Measurements from ENCODE around the gene ZNF678. TPM values are rescaled to one million over a fixed set of nuclear protein-coding genes. Genes with fewer than 3 reads are reported as not detected.
"Not testable (repeated sequence)": the region's sequence is repeated elsewhere in the genome, so short reads cannot be mapped to it uniquely, and the experiment has no call there.

ZNF678 gene
- total RNA-seq, 1 donor from 2014 or later, result 9.7 TPM

DNA sequence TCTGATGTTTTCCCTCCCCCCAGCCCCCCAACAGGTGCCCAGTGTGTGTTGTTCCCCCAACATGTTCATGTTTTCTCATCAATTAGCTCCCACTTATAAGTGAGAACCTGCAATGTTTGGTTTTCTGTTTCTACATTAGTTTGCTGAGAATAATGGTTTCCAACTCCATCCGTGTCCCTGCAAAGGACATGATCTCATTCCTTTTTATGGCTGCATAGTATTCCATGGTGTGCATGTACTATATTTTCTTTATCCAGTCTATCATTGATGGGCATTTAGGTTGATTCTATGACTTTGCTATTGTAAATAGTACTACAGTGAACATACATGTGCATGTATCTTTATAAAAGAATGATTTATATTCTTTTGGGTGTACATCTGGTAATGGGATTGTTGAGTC is 24.6 kb downstream of the ZNF678 start:
- no peak for DNase-seq (ENCODE audit: low spot score)
- no peak for ATAC-seq
- intact Hi-C loops (cut with DNase I), result no loop called here

DNA sequence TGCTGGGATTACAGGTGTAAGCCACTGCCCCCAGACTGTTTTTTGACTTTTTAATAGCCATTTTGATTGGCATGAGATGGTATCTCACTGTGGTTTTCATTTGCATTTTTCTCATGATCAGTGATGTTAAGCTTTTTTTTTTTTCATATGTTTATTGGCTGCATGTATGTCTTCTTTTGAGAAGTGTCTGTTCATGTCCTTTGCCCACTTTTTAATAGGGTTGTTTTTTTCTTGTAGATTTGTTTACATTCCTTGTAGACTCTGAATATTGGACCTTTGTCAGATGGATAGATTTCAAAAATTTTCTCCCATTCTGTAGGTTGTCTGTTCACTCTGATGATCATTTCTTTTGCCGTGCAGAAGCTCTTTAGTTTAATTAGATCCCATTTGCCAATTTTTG is 25.4 kb downstream of the ZNF678 start:
- ATAC-seq; intact Hi-C loops (cut with DNase I); DNase-seq (ENCODE audit: low spot score): not testable (repeated sequence)

DNA sequence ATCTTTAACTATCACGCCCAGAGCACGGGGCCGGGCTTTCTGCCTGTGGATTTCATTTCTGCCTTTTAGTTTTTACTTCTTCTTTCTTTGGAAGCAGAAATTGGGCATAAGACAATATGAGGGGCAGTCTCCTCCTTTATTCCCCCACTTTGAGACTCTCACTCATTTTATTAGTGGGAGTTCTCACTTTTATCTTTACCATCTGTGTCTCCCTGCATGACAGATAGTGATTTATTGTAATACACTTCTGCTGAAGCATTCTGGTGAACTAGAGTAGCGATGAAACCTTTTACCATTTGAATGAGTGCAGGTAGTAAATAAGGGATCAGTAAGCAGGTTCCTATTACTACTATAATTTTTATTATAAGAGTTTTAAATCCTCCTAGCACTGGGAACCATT is 26.4 kb downstream of the ZNF678 start:
- ATAC-seq; DNase-seq (ENCODE audit: low spot score); intact Hi-C loops (cut with DNase I): not testable (repeated sequence)

DNA sequence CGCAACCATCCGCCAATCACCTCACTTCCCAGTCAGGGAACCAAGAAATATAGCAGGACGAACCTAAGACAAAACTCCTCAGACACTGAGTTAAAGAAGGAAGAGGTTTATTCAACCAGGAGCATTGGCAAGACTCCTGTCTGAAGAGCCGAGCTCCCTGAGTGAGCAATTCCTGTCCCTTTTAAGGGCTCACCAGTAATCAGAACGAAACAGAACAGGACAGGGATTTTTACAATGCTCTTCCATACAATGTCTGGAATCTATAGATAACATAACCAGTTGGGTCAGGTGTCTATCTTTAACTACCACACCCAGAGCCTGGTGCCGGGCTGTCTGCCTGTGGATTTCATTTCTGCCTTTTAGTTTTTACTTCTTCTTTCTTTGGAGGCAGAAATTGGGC is 32.9 kb downstream of the ZNF678 start:
- not testable (repeated sequence) for ATAC-seq

DNA sequence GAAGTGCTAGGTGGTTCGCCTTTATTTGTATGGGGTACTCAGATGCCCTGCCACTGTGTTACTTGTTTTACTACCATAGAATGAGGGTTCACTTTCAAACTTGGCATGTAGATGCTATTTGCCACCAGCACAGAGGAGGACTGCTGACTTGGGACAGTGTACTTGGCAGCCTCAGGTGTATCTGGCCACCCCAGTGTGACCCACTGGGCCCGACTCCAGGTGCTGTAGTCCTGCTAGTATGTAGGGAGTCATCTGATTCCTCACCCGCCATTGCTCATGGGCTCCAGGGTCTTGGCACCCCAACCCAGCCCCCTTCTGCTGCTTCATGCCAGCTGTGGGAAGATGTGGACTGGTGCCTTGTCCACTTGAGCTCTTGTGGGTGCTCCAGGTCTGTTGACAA is 40.0 kb downstream of the ZNF678 start:
- ATAC-seq (no peak), DNase-seq (ENCODE audit: low spot score) (no peak)
- intact Hi-C loops (cut with DNase I), result no loop called here

More for the DNA sequence above, 32.9 kb downstream of the ZNF678 start:
- DNase-seq (ENCODE audit: low spot score); intact Hi-C loops (cut with DNase I): not testable (repeated sequence)

DNA sequence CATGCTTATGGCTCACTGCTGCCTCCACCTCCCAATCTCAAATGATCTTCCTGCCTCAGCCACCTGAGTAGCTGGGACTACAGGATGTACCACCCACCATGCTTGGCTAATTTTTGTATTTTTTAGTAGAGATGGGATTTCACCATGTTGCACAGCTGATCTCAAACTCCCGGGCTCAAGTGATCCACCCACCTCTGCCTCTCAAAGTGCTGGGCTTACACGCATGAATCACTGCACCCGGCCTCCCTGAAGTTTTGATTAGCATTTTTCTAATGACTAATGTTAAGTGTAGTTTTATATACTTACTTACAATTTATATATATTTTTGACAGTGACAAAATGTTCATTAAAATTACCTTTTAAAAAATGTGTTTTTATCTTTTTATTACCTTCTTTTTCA is 41.1 kb downstream of the ZNF678 start:
- ATAC-seq (no peak), DNase-seq (ENCODE audit: low spot score) (no peak)
- intact Hi-C loops (cut with DNase I), result no loop called here

DNA sequence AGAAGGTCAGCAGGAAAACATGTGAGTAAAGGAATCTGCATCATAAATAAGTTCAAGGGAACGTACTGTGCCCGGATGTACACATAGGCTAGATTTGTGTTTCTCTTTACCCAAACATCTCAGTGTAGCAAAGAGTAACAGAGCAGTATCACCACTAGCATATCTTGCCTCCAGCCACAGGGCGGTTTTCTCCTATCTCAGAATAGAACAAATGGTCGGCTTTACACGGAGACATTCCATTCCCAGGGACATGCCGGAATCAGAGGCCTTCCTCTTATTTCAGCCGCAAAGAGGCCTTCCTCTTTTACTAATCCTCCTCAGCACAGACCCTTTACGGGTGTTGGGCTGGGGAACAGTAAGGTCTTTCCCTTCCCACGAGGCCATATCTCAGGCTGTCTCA is 42.9 kb downstream of the ZNF678 start:
- DNase-seq (ENCODE audit: low spot score); ATAC-seq; intact Hi-C loops (cut with DNase I): not testable (repeated sequence)

DNA sequence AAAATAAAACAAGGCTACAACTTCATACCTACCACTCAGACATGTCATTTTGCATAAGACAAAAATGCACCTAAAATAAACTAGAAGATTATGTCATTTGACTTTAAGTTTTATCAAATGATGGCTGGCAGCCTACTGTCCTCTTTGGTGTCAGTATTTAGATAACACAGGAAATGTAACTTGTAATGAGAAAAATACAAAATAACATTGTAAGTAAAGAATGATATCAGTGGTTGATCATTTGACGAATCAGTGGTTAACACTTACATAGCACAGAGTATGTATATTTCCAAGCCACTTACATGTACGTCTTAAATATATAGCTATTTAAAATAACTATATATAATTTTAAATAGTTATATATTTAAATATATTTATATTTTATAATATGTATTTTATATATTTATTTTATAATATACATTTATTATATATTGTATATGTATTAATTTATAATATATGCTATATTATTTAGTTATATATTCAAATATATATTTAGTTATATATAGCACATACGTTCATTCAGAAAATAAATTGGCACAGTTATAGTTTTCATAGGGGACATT is 44.1 kb downstream of the ZNF678 start:
- intact Hi-C loops (cut with DNase I), result no loop called here
- ATAC-seq (no peak), DNase-seq (ENCODE audit: low spot score) (no peak)

DNA sequence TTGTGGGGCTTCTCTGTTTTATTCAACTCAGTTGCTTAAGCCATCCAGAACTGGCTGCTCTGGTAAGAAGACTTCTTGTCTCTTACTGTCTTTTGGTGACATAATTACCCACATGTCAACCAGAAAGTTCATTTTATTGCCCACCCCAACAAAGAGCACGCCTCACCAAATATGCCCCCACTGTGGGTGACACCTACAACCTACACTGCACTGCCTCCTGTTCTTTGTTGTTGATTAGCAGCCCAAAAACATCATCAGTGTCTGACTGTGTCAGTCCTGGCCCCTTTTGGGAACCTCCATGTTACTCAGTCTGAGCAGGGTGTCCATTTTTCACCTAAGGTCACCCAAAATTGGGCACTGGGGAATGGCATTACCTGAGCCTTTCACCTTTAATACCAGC is 49.3 kb downstream of the ZNF678 start:
- intact Hi-C loops (cut with DNase I), result no loop called here
- no peak for ATAC-seq
- no peak for DNase-seq (ENCODE audit: low spot score)

DNA sequence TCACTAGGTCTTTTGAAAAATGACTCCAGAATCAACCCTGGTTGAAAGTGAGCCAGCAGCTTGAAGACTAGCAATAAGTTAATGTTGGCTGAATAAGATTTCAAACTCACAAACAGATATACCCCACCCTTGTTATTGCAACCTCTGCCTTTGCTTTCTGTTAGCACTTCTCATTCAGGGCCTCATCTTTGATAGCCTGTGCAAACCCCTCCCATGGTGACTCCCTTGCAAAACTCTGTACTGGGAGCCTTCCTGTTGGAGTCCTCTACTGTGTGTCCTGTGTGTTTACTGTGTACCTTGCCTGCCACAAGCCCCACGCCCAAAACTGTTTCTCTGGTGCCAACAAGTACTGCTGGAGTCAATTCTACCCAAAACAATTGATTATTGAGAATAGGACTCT is 50.2 kb downstream of the ZNF678 start:
- DNase-seq (ENCODE audit: low spot score) (no peak), ATAC-seq (no peak)
- intact Hi-C loops (cut with DNase I), result no loop called here

DNA sequence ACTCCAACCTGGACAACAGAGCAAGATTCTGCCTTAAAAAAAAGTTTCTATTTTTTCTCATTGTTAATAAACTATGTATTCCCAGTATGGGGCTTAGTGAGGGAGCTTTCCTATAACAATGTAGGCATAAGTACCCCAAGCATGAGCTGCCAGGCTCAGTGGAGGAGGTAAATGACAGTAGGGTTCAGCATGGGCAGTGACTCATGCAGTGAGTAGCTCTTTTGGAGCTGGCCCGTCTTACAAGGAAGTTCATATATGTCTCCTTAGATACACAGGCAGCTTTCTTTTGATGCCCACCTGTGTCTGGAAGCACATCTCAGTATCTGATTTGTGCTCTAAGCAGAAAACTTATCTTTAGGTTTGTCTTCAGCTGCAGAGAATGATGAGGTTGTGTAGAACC is 57.9 kb downstream of the ZNF678 start:
- DNase-seq (ENCODE audit: low spot score) (no peak), ATAC-seq (no peak)
- intact Hi-C loops (cut with DNase I), result no loop called here

DNA sequence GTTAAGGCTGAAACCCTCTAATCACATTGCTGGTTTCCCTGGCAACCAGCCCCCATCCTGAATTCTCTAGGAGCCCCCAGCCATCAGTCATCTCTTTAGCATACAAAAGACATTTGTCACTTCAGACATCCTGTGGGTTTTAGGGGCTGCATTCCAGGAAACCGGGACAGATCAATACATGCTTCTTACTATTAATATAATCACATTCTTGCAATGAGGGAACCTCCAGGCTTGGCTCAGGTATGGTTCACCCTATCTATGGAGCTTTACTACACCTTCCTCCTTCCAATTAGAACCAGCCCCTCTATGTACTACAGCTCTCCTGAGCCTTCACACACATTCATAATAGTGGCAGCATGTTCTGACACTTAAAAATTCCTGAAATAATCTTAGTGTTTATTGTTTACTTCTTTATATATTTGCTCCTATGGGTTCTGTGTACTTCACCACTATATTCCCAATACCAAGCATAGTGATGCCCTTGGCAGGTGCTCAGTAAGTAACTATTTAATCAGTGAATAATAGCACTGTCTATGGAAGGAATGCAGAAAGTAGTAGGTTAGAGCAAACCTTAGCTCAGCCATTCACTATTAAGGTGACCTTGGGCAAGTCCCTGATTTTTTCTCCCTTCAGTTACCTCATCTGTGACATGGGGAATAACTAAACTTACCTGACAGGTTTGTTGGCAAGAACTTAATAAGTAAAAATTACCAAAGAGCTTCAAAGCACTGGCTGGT is 59.6 kb downstream of the ZNF678 start:
- no peak for ATAC-seq
- intact Hi-C loops (cut with DNase I), result no loop called here
- no peak for DNase-seq (ENCODE audit: low spot score)

DNA sequence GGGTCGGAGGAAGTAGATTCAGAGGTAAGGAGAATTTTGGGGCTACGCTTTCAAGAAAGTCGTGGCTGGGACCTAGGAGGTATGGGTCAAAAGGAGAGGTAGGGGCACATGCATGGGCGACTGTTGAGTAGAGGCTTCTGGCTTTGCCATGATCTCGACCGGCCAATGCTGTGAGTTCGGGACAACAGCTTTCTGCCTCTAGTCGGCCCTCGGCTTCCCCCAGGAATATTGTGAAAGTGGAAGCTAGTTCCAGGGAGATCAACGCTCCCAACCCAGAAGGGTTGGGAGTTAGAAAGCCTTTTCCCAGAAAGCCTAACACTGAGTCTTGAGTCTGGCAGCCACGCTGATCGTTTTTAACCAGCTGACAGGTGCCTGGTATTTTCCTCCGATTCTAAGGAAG is 69.0 kb downstream of the ZNF678 start:
- intact Hi-C loops (cut with DNase I), result no loop called here
- DNase-seq (ENCODE audit: low spot score) (no peak), ATAC-seq (no peak)

DNA sequence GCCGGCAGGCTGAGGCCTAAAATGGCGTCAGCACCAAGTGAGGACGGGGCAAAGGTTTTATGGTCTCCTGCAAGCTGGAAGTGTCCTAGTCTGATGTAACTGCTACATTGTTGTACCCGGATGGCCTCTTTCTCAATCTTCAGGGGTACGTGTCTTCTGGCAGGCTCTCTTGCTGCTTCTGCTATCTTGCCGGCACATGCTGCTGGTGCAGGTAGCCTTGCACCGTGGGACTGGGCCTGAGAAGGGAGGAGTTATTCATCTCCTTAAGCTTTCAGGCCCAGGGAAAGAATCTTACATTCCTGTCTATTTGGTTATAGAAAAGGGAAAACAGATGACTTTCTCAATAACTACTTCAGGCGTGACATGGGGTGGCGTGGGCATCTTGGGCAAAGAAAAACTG is 72.2 kb downstream of the ZNF678 start:
- ATAC-seq, result no peak
- no peak for DNase-seq (ENCODE audit: low spot score)
- intact Hi-C loops (cut with DNase I), result no loop called here

DNA sequence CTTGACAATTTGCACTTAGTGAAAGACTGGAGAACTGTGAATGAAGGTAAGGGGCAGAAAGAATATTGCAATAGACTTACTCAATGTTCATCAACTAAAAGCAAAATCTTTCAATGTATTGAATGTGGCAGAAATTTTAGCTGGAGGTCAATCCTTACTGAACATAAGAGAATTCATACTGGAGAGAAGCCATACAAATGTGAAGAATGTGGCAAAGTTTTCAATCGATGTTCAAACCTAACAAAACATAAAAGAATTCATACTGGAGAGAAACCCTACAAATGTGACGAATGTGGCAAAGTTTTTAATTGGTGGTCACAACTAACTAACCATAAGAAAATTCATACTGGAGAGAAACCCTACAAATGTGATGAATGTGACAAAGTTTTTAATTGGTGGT is 91.1 kb downstream of the ZNF678 start:
- no peak for DNase-seq (ENCODE audit: low spot score)
- no peak for ATAC-seq
- intact Hi-C loops (cut with DNase I), result no loop called here

DNA sequence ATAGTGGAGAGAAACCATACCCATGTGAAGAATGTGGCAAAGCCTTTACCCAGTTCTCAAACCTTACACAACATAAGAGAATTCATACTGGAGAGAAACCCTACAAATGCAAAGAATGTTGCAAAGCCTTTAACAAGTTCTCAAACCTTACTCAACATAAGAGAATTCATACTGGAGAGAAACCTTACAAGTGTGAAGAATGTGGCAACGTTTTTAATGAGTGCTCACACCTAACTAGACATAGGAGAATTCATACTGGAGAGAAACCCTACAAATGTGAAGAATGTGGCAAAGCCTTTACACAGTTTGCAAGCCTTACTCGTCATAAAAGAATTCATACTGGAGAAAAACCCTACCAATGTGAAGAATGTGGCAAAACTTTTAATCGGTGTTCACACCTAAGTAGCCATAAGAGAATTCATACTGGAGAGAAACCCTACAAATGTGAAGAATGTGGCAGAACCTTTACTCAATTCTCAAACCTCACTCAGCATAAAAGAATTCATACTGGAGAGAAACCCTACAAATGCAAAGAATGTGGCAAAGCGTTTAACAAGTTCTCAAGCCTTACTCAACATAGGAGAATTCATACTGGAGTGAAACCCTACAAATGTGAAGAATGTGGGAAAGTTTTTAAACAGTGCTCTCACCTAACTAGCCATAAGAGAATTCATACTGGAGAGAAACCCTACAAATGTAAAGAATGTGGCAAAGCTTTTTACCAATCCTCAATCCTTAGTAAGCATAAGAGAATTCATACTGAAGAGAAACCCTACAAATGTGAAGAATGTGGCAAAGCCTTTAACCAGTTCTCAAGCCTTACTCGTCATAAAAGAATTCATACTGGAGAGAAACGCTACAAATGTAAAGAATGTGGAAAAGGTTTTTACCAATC is 91.7 kb downstream of the ZNF678 start:
- DNase-seq (ENCODE audit: low spot score) (no peak), ATAC-seq (no peak)
- intact Hi-C loops (cut with DNase I), result no loop called here

DNA sequence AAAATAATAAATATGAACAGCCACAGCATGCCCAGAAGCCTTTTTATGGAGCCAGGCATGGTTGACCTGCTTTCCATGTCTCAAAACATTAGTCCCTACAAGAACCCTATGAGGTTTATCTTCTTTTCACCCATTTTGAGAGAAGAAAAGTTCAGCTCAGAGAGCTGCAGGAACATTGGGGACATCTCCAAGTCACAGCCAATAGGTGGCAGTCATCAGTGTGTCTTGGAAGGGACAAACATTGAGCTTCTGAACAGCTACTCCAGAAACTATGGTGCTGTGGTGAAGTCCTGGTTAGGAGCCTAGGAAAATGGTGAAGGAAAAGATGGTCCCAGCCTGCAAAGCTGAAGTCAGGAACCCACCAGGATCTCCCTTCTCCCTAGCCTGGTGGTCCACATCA is 98.1 kb downstream of the ZNF678 start:
- intact Hi-C loops (cut with DNase I), result no loop called here
- DNase-seq (ENCODE audit: low spot score), result no peak
- no peak for ATAC-seq

DNA sequence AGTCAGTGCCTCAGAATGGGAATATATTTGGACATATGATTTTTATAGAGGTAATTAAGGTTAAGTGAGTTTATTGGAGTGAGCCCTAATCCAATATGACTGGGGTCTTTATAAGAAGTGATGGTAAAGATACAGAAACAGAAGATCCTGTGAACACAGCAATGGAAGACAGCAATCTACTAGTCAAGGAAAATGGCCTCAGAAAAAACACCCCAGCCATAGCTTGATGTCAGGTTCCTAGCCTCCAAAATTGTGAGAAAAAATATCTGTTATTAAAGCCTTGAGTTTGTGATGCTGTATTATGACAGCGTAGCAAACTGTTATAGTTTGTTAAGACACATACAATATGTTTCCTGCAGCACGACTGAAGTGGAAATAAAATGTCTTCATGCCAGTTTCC is 99.6 kb downstream of the ZNF678 start:
- ATAC-seq, result no peak
- intact Hi-C loops (cut with DNase I), result no loop called here
- no peak for DNase-seq (ENCODE audit: low spot score)

DNA sequence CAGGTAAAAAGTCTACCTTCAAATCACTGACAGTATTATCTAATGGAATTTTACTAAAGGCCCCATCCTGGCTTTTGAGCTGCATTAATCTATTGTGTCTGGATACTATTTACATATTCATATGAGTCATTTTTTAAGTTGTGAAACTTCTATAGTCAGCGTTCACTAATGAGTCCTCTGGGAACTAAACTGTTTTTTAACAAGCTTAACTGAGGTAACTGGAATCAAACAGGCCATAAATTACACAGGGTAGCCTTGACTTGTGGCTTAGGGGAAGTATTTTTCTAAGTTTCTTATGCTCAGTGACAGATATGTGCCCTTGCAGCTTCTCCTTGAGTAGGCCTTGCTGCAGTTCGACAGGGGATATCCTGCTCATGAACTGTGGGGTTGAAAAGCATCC is 102.9 kb downstream of the ZNF678 start:
- ATAC-seq (no peak), DNase-seq (ENCODE audit: low spot score) (no peak)
- intact Hi-C loops (cut with DNase I), result no loop called here

DNA sequence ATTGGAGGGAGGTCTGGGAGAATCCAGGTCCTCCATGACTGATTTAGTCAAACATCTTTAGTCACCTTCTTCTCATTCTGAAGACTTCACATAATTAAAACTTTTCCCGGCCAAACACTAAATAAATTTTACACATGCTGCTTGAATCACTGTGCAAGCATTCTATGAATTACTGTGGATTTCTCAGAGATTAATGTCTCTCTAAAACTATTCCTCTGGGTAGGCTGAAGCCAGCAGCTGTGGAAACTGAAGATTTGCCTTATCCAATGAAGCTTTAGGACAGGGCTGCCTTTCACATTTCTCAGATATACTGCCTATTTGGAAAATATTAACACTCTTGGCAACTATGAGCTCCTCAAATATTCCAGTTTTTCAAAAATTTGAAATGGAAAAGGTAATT is 110.1 kb downstream of the ZNF678 start:
- no peak for ATAC-seq
- DNase-seq (ENCODE audit: low spot score), result no peak
- intact Hi-C loops (cut with DNase I), result no loop called here
